Spleen (tissue), 7 donors: ENCODE measurements around the gene HSF2BP.

ENCODE experiments used
- POLR2AphosphoS5 ChIP-seq, 3 donors: sonication (generic); formaldehyde crosslinking; IDR thresholded peaks; one replicate each; pipeline ENCODE4 v1.5.1; 2017; ENCODE audit warnings: antibody characterized with exemption in 3 of 3
- TF ChIP-seq, protein P1 (sequence below), 11 experiments: fragments of 200-600 bp in 7 of 11; fragments of 450-650 bp in 4 of 11; sonication (generic) in 4 of 11; IDR thresholded peaks in 8 of 11; conservative IDR thresholded peaks in 3 of 11; 1 replicate in 7 of 11; 2 replicates in 4 of 11; pipeline versions ENCODE4 v1.4.0 to v1.8.0; 2016 to 2021; ENCODE audit warnings: antibody characterized with exemption in 11 of 11, inconsistent platforms in 4 of 11, mild to moderate bottlenecking in 1 of 11
- donor health status: DM: no; HTN: no; CAD: no; lungs with moderate emphysema.
- donor health status: DM: no; HTN: no; CAD: no.
- donor health status: DM: no; HTN: no; CAD: no.

DNA sequence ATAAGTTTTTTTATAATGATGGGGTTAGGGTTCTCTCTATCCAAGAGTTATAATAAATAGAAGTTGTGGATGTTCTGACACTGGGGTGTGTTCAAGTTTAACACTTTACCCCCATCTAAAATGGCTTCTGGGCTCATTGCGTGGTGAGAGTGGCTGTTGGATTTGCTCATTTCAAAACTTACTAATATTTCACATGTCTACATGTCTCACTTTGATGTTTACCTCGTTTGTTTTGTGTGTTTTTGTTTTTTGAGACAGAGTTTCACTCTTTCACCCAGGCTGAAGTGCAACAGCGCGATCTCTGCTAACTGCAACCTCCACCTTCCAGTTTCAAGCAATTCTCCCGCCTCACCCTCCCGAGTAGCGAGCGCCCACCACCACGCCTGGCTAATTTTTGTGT, 3.7 kb upstream of the HSF2BP start:
- TF ChIP-seq POLR2AphosphoS5 (IDR thresholded peaks at IDR 0.05): no peak
- TF ChIP-seq, protein P1, sequence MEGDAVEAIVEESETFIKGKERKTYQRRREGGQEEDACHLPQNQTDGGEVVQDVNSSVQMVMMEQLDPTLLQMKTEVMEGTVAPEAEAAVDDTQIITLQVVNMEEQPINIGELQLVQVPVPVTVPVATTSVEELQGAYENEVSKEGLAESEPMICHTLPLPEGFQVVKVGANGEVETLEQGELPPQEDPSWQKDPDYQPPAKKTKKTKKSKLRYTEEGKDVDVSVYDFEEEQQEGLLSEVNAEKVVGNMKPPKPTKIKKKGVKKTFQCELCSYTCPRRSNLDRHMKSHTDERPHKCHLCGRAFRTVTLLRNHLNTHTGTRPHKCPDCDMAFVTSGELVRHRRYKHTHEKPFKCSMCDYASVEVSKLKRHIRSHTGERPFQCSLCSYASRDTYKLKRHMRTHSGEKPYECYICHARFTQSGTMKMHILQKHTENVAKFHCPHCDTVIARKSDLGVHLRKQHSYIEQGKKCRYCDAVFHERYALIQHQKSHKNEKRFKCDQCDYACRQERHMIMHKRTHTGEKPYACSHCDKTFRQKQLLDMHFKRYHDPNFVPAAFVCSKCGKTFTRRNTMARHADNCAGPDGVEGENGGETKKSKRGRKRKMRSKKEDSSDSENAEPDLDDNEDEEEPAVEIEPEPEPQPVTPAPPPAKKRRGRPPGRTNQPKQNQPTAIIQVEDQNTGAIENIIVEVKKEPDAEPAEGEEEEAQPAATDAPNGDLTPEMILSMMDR (IDR thresholded peaks at IDR 0.05 in 8 of 11, conservative IDR thresholded peaks at IDR 0.05 in 3 of 11): no peak
